ENCODE measurements around the gene OR5AN1. TPM values are rescaled to one million over a fixed set of nuclear protein-coding genes. Genes with fewer than 3 reads are reported as not detected.
"Not testable (repeated sequence)": the region's sequence is repeated elsewhere in the genome, so short reads cannot be mapped to it uniquely, and the experiment has no call there.

The OR5AN1 gene
- total and polyA plus RNA-seq, 8 donors, result not detected

GRCh38 chr11:59355226-59355625 lies 3.5 kb upstream of the OR5AN1 start:
- DNase-seq (no peak), ATAC-seq (no peak)
- Histone ChIP-seq H3K27ac (no peak overlapping the region), H3K4me1 (no peaks in the 10 kb centered on the region), H3K9me3 (no peaks in the 10 kb centered on the region), H3K27me3 (peaks cover 0 to 8% of the 10 kb centered on the region in 2 donors), H3K36me3 (no peaks in the 10 kb centered on the region), H3K4me3 (no peak overlapping the region)
- no peak for TF ChIP-seq CTCF (IDR thresholded peaks at IDR 0.05)
- intact Hi-C loops (cut with DNase I), result no loop called here

- H3K4me3 ChIP-seq, result no peak overlapping the region
- no peaks in the 10 kb centered on the region for H3K9me3 ChIP-seq
- DNase-seq (no peak), ATAC-seq (no peak)
- intact Hi-C loops (cut with DNase I), result no loop called here
- no peaks in the 10 kb centered on the region for H3K36me3 ChIP-seq
- no peak overlapping the region for H3K27ac ChIP-seq
- H3K27me3 ChIP-seq, result peaks cover 0 to 8% of the 10 kb centered on the region in 2 donors
- no peak for TF ChIP-seq CTCF (IDR thresholded peaks at IDR 0.05)
- no peaks in the 10 kb centered on the region for H3K4me1 ChIP-seq
Measured at GRCh38 chr11:59356561-59356960, 2.1 kb upstream of the OR5AN1 start.

GRCh38 chr11:59358020-59358419 lies 675 bp upstream of the OR5AN1 start:
- peaks cover 0 to 8% of the 10 kb centered on the region in 2 donors for H3K27me3 ChIP-seq
- TF ChIP-seq CTCF (IDR thresholded peaks at IDR 0.05), result no peak
- H3K27ac ChIP-seq, result no peak overlapping the region
- no peak overlapping the region for H3K4me3 ChIP-seq
- no peak for ATAC-seq
- no peaks in the 10 kb centered on the region for H3K4me1 ChIP-seq
- intact Hi-C loops (cut with DNase I), result no loop called here
- H3K36me3 ChIP-seq, result no peaks in the 10 kb centered on the region
- H3K9me3 ChIP-seq, result no peaks in the 10 kb centered on the region
- DNase-seq, result no peak

GRCh38 chr11:59365232-59366018 lies 6.7 kb downstream of the OR5AN1 start:
- Histone ChIP-seq H3K27ac (no peak overlapping the region), H3K4me1 (no peaks in the 10 kb centered on the region), H3K9me3 (peaks cover 0 to 12% of the 10 kb centered on the region in 2 donors), H3K27me3 (no peaks in the 10 kb centered on the region), H3K4me3 (no peak overlapping the region), H3K36me3 (no peaks in the 10 kb centered on the region)
- DNase-seq (no peak), ATAC-seq (no peak)
- TF ChIP-seq CTCF (IDR thresholded peaks at IDR 0.05), result no peak
- intact Hi-C loops (cut with DNase I), result no loop called here

GRCh38 chr11:59368238-59369022 lies 9.7 kb downstream of the OR5AN1 start:
- H3K27ac ChIP-seq, result no peak overlapping the region
- no peak for ATAC-seq
- H3K9me3 ChIP-seq, result peaks cover 0 to 19% of the 10 kb centered on the region in 2 donors
- no peak overlapping the region for H3K4me3 ChIP-seq
- H3K4me1 ChIP-seq, result no peaks in the 10 kb centered on the region
- no peak for TF ChIP-seq CTCF (IDR thresholded peaks at IDR 0.05)
- H3K36me3 ChIP-seq, result no peaks in the 10 kb centered on the region
- DNase-seq, result no peak
- H3K27me3 ChIP-seq, result no peaks in the 10 kb centered on the region
- intact Hi-C loops (cut with DNase I), result no loop called here

GRCh38 chr11:59372324-59372723 lies 13.6 kb downstream of the OR5AN1 start:
- H3K4me1 ChIP-seq; H3K4me3 ChIP-seq; ATAC-seq; DNase-seq; H3K36me3 ChIP-seq; H3K27ac ChIP-seq; intact Hi-C loops (cut with DNase I); H3K27me3 ChIP-seq: not testable (repeated sequence)
- H3K9me3 ChIP-seq, result peaks cover 0 to 19% of the 10 kb centered on the region in 2 donors

Measured in left lung (tissue), 10 donors.